Activated CD4-positive, alpha-beta T cell treated with anti-CD3 and anti-CD28 coated beads for 36 hours (primary cell): ENCODE data around the gene PTPRF. TPM values are rescaled to one million over a fixed set of nuclear protein-coding genes. Genes with fewer than 3 reads are reported as not detected.
"Not testable (repeated sequence)": the region's sequence is repeated elsewhere in the genome, so short reads cannot be mapped to it uniquely, and the experiment has no call there.

Experiments used
- ATAC-seq: fragments of 200-7000 bp; cut with Tn5 transposase; one replicate; pipeline ENCODE4 v1.10.0; 2021; ENCODE audit warnings: mild to moderate bottlenecking, moderate library complexity
- CTCF ChIA-PET: fragments of 350-600 bp; sonication (Branson Sonifier 250); formaldehyde crosslinking; loops from one replicate; lab custom pipeline; 2021; ENCODE audit warnings: antibody characterized with exemption; lab: Charles Lee
- POLR2A ChIA-PET: fragments of 350-600 bp; sonication (Branson Sonifier 250); formaldehyde crosslinking; loops from one replicate; lab custom pipeline; 2021; ENCODE audit warnings: antibody characterized with exemption, inconsistent platforms; lab: Charles Lee
- DNase-seq: peaks from one replicate; pipeline ENCODE4 v3.0.0-alpha.2; 2020
- H3K27ac Mint-ChIP-seq: one replicate; pipeline ENCODE4 v1.8.0; 2021; ENCODE audit warnings: mixed read lengths
- H3K27me3 Mint-ChIP-seq: one replicate; pipeline ENCODE4 v1.8.0; 2021; ENCODE audit warnings: mixed read lengths
- H3K36me3 Mint-ChIP-seq: one replicate; pipeline ENCODE4 v1.8.0; 2021; ENCODE audit warnings: low read depth, mixed read lengths
- H3K4me1 Mint-ChIP-seq: one replicate; pipeline ENCODE4 v1.8.0; 2021; ENCODE audit warnings: mixed read lengths
- H3K4me3 Mint-ChIP-seq: one replicate; pipeline ENCODE4 v1.8.0; 2021; ENCODE audit warnings: mild to moderate bottlenecking, moderate library complexity, mixed read lengths
- H3K9me3 Mint-ChIP-seq: one replicate; pipeline ENCODE4 v1.8.0; 2021; ENCODE audit warnings: low read depth, mixed read lengths
- intact Hi-C, 2 experiments: fragments of 100-400 bp; cut with DNase I in 1 of 2; cut with micrococcal nuclease in 1 of 2; formaldehyde crosslinking; loops; one replicate each; pipeline versions ENCODE4 v1.14.2 to v1.15.1; 2022 to 2024; cut with DNase I, micrococcal nuclease
- total RNA-seq, 2 experiments: library from RNA; stranded (reverse); gene quantifications; one replicate each; pipeline ENCODE4 v1.2.3, GENCODE V29; 2021

Gene PTPRF
- total RNA-seq, 2 experiments from 2014 or later: 5.1 to 6.8 TPM

GRCh38 chr1:43622471-43622870 lies 91.8 kb downstream of the PTPRF start:
- H3K36me3 Mint-ChIP-seq: no peaks in the 10 kb centered on the region
- ATAC-seq (no peak), DNase-seq (no peak)
- no peaks in the 10 kb centered on the region for H3K27me3 Mint-ChIP-seq
- intact Hi-C loops: no loop called here
- POLR2A ChIA-PET: interaction anchor here (0.7 kb wide), 1 partner anchor 27 kb away, joined by 8 read pairs; no protein-coding TSS in a partner anchor
- H3K27ac Mint-ChIP-seq: no peak overlapping the region
- no peak overlapping the region for H3K4me3 Mint-ChIP-seq
- H3K4me1 Mint-ChIP-seq: no peaks in the 10 kb centered on the region
- no peaks in the 10 kb centered on the region for H3K9me3 Mint-ChIP-seq
- CTCF ChIA-PET: interaction anchor here (0.5 to 0.6 kb wide), 2 partner anchors 334 to 1006 kb away, joined by 3 read pairs; no protein-coding TSS in a partner anchor

GRCh38 chr1:43622901-43623780 lies 92.5 kb downstream of the PTPRF start:
- no peak for DNase-seq
- POLR2A ChIA-PET: no interaction called here
- Mint-ChIP-seq H3K36me3 (no peaks in the 10 kb centered on the region), H3K4me3 (no peak overlapping the region), H3K27ac (no peak overlapping the region), H3K4me1 (no peaks in the 10 kb centered on the region), H3K9me3 (no peaks in the 10 kb centered on the region), H3K27me3 (no peaks in the 10 kb centered on the region)
- CTCF ChIA-PET: interaction anchor here (0.5 to 0.6 kb wide), 2 partner anchors 335 to 1006 kb away, joined by 3 read pairs; no protein-coding TSS in a partner anchor
- intact Hi-C loops: no loop called here
- no peak for ATAC-seq

GRCh38 chr1:43625063-43625780 lies 94.5 kb downstream of the PTPRF start:
- Mint-ChIP-seq H3K4me3 (no peak overlapping the region), H3K9me3 (no peaks in the 10 kb centered on the region), H3K27ac (no peak overlapping the region), H3K27me3 (no peaks in the 10 kb centered on the region), H3K36me3 (no peaks in the 10 kb centered on the region), H3K4me1 (no peaks in the 10 kb centered on the region)
- DNase-seq (no peak), ATAC-seq (no peak)
- intact Hi-C loops: no loop called here
- ChIA-PET POLR2A (no interaction called here), CTCF (no interaction called here)

GRCh38 chr1:43632135-43632670 lies 101.5 kb downstream of the PTPRF start:
- Mint-ChIP-seq H3K36me3 (no peaks in the 10 kb centered on the region), H3K9me3 (no peaks in the 10 kb centered on the region), H3K4me3 (no peak overlapping the region), H3K27me3 (peaks cover 5% of the 10 kb centered on the region), H3K27ac (no peak overlapping the region), H3K4me1 (no peaks in the 10 kb centered on the region)
- DNase-seq (no peak), ATAC-seq (no peak)
- intact Hi-C loops: no loop called here
- CTCF ChIA-PET: no interaction called here
- POLR2A ChIA-PET: interaction anchor here (0.7 kb wide), 1 partner anchor 566 kb away, joined by 3 read pairs; no protein-coding TSS in a partner anchor

GRCh38 chr1:43634721-43635120 lies 104.0 kb downstream of the PTPRF start:
- Mint-ChIP-seq H3K9me3 (no peaks in the 10 kb centered on the region), H3K4me3 (no peak overlapping the region), H3K27me3 (peaks cover 5% of the 10 kb centered on the region), H3K36me3 (no peaks in the 10 kb centered on the region), H3K4me1 (no peaks in the 10 kb centered on the region), H3K27ac (no peak overlapping the region)
- no peak for ATAC-seq
- no peak for DNase-seq
- intact Hi-C loops: no loop called here
- POLR2A ChIA-PET: no interaction called here
- CTCF ChIA-PET: no interaction called here

GRCh38 chr1:43636006-43636641 lies 105.4 kb downstream of the PTPRF start:
- ChIA-PET CTCF (interaction anchor here (0.7 to 1.7 kb wide), 2 partner anchors 9 to 299 kb away, joined by 3 to 6 read pairs; no protein-coding TSS in a partner anchor), POLR2A (interaction anchor here (1.7 kb wide), 1 partner anchor 9 kb away, joined by 9 read pairs; no protein-coding TSS in a partner anchor)
- no peak overlapping the region for H3K27ac Mint-ChIP-seq
- ATAC-seq: no peak
- peaks cover 3% of the 10 kb centered on the region for H3K27me3 Mint-ChIP-seq
- H3K4me1 Mint-ChIP-seq: no peaks in the 10 kb centered on the region
- no peaks in the 10 kb centered on the region for H3K36me3 Mint-ChIP-seq
- H3K9me3 Mint-ChIP-seq: no peaks in the 10 kb centered on the region
- no peak for DNase-seq
- intact Hi-C loops: no loop called here
- H3K4me3 Mint-ChIP-seq: no peak overlapping the region

- ChIA-PET CTCF (interaction anchor here (0.7 kb wide), 1 partner anchor 132 kb away, joined by 3 read pairs; no protein-coding TSS in a partner anchor), POLR2A (no interaction called here)
- Mint-ChIP-seq H3K27ac (no peak overlapping the region), H3K27me3 (peaks cover 3% of the 10 kb centered on the region), H3K36me3 (no peaks in the 10 kb centered on the region), H3K4me1 (no peaks in the 10 kb centered on the region), H3K9me3 (no peaks in the 10 kb centered on the region), H3K4me3 (no peak overlapping the region)
- DNase-seq (no peak), ATAC-seq (no peak)
- intact Hi-C loops: no loop called here
Measured at GRCh38 chr1:43637267-43637666, 106.6 kb downstream of the PTPRF start.

- POLR2A ChIA-PET, H3K27me3 Mint-ChIP-seq, H3K27ac Mint-ChIP-seq, H3K4me3 Mint-ChIP-seq, H3K9me3 Mint-ChIP-seq, intact Hi-C loops, ATAC-seq, H3K4me1 Mint-ChIP-seq, CTCF ChIA-PET, H3K36me3 Mint-ChIP-seq, DNase-seq: not testable (repeated sequence)
Measured at GRCh38 chr1:43638381-43638780, 107.7 kb downstream of the PTPRF start.

GRCh38 chr1:43639976-43640794 lies 109.5 kb downstream of the PTPRF start:
- ChIA-PET POLR2A (no interaction called here), CTCF (no interaction called here)
- Mint-ChIP-seq H3K9me3 (no peaks in the 10 kb centered on the region), H3K4me1 (no peaks in the 10 kb centered on the region), H3K4me3 (no peak overlapping the region), H3K36me3 (no peaks in the 10 kb centered on the region), H3K27ac (no peak overlapping the region), H3K27me3 (no peaks in the 10 kb centered on the region)
- no peak for ATAC-seq
- intact Hi-C loops: no loop called here
- no peak for DNase-seq

- CTCF ChIA-PET: interaction anchor here (1.2 to 2.2 kb wide), 4 partner anchors 9 to 115 kb away, joined by 4 to 6 read pairs (median 4); no protein-coding TSS in a partner anchor
- intact Hi-C loops: no loop called here
- no peaks in the 10 kb centered on the region for H3K9me3 Mint-ChIP-seq
- no peak overlapping the region for H3K4me3 Mint-ChIP-seq
- H3K27me3 Mint-ChIP-seq: no peaks in the 10 kb centered on the region
- peaks cover 4% of the 10 kb centered on the region for H3K4me1 Mint-ChIP-seq
- ATAC-seq: no peak
- H3K27ac Mint-ChIP-seq: no peak overlapping the region
- no peaks in the 10 kb centered on the region for H3K36me3 Mint-ChIP-seq
- POLR2A ChIA-PET: no interaction called here
- DNase-seq: no peak
Measured at GRCh38 chr1:43644558-43644957, 113.9 kb downstream of the PTPRF start.
